NCI-H128 (cell line): ENCODE measurements around the gene MSI2.
"Not testable (repeated sequence)": the region's sequence is repeated elsewhere in the genome, so short reads cannot be mapped to it uniquely, and the experiment has no call there.

Source experiments
- DNase-seq: peaks from one replicate; lab custom pipeline; 2025; ENCODE audit not compliant: unreplicated experiment; lab: John Stamatoyannopoulos, UW

Gene MSI2

GRCh38 chr17:57255776-57256681, at the start of gene MSI2:
Gene MSI2, plus strand, starts transcription at chr17:57256523. Its CDS starts 220 bp downstream, at chr17:57256743.
- DNase-seq, result peak; percentile 62

- DNase-seq, result no peak
Measured at GRCh38 chr17:57206928-57207327, 49.4 kb upstream of the MSI2 start.

- DNase-seq, result no peak
Measured at GRCh38 chr17:57207396-57207795, 48.9 kb upstream of the MSI2 start.

GRCh38 chr17:57210224-57210553, 46.1 kb upstream of the MSI2 start:
- no peak for DNase-seq

GRCh38 chr17:57210972-57211411, 45.3 kb upstream of the MSI2 start:
- DNase-seq, result no peak

- no peak for DNase-seq
Measured at GRCh38 chr17:57211543-57211942, 44.8 kb upstream of the MSI2 start.

- DNase-seq, result no peak
Measured at GRCh38 chr17:57213180-57213825, 43.0 kb upstream of the MSI2 start.

GRCh38 chr17:57215317-57215716, 41.0 kb upstream of the MSI2 start:
- DNase-seq, result no peak

GRCh38 chr17:57221366-57222350, 34.7 kb upstream of the MSI2 start:
- DNase-seq, result no peak

- not testable (repeated sequence) for DNase-seq
Measured at GRCh38 chr17:57222422-57222821, 33.9 kb upstream of the MSI2 start.

- DNase-seq, result no peak
Measured at GRCh38 chr17:57225127-57225526, 31.2 kb upstream of the MSI2 start.

- no peak for DNase-seq
Measured at GRCh38 chr17:57226793-57227192, 29.5 kb upstream of the MSI2 start.

GRCh38 chr17:57228911-57229310, 27.4 kb upstream of the MSI2 start:
- no peak for DNase-seq

GRCh38 chr17:57234061-57234738, 22.1 kb upstream of the MSI2 start:
- DNase-seq, result no peak

GRCh38 chr17:57234739-57235092, 21.6 kb upstream of the MSI2 start:
- no peak for DNase-seq

- no peak for DNase-seq
Measured at GRCh38 chr17:57235124-57235523, 21.2 kb upstream of the MSI2 start.

- no peak for DNase-seq
Measured at GRCh38 chr17:57236686-57237299, 19.5 kb upstream of the MSI2 start.

GRCh38 chr17:57240648-57241047, 15.7 kb upstream of the MSI2 start:
- DNase-seq, result no peak

- DNase-seq, result no peak
Measured at GRCh38 chr17:57242148-57242547, 14.2 kb upstream of the MSI2 start.

GRCh38 chr17:57243171-57243622, 13.1 kb upstream of the MSI2 start:
- DNase-seq, result no peak
